GM21529 (cell line): Measurements from ENCODE around the gene CACHD1.
"Not testable (repeated sequence)": the region's sequence is repeated elsewhere in the genome, so short reads cannot be mapped to it uniquely, and the experiment has no call there.

Experiments
- ATAC-seq: cut with Tn5 transposase; IDR thresholded peaks from one replicate; pipeline ENCODE4 v1.9.1; 2021; ENCODE audit not compliant: unreplicated experiment

Gene CACHD1

DNA sequence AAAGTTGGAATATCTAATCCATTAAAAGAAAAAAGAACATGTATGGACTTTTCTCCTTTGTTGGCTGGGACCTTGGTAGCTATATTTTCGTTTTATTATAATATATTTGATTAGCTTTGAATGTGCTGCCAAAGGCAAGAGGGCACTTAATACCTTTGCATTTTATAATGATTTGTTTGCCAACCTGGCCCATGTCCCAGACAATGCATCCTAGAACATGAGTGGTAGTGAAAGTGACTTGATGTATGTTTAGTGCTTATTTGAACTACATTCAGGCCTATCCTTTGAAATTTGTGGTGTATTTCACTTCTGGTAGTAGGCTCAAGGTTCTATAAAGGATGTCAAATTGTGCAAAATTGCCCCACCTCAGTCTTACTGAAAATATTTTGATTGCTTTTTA, 25.9 kb downstream of the CACHD1 start:
- ATAC-seq, result no peak

DNA sequence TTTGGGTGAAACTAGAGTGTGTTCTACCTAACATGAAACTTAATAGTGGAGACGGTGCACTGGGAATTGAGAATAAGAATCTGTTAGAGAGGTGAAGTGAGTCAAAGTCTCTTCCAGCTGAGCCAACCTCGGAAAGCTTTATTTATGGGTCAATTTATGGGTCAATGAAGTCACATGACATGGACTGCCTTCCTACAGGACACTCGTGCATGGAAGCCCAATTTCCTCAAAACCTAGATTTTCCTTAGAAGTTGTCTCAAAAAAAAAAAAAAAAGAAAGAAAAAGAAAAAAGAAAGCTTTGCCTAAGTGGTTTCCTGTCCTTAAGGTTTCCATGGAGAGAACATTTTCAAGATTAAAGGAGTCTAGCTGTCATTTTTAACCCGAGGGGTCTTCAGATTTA, 26.7 kb downstream of the CACHD1 start:
- no peak for ATAC-seq

DNA sequence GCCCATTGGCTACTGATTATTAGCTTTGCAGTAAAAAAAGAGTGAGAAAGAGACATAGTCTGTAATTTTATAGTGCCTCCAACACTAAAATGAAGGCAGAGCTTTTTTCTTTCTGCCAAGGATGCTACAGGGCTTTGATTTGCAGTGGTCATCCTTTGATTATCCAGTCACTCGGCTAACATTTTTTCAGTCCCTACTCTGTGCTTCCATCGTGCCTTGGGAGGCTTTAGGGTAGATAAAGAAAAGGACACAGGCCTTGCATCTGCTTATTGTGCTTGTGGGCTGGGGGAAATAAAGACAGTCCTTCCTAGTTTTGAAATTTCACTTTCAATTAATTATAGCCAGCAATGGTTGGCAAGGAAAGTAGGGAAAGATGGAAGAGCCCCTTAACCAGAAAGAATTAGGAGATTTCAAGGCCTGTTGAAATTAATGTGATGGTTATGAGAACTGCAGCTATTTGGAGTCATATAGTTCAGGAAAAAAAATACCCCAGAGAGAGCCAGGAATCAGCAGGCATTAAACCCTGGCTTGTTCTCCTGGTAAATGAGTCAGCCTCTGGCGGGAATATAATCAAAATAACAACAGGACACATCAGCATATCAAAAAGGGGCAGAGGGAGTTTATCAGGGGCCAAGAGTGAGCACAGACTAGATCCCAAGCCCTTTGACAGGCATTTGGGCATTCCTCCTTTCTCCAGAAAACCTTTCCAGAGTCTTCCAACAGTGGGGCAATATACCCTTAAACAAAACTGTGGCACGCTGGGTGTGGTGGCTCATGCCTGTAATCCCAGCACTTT, 27.4 kb downstream of the CACHD1 start:
- no peak for ATAC-seq

DNA sequence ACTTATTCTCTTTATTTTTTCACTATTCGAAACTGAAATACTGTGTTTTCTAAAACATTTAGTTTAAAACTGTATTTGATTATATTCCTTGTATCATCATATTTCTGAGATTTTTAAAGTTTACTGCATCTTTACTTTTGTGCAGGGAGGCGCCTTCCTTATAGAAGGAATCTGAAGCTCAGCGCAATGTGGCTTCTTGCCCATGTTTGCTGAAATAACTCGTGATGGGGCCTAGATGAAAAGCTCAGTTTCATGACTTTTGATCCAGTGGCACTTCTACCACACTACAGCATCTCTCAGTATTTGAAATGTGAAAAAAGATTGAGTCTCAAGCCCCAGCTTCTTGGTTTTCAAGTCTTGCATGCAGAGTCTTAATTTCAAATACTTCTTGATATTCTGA, 28.4 kb downstream of the CACHD1 start:
- ATAC-seq, result no peak

DNA sequence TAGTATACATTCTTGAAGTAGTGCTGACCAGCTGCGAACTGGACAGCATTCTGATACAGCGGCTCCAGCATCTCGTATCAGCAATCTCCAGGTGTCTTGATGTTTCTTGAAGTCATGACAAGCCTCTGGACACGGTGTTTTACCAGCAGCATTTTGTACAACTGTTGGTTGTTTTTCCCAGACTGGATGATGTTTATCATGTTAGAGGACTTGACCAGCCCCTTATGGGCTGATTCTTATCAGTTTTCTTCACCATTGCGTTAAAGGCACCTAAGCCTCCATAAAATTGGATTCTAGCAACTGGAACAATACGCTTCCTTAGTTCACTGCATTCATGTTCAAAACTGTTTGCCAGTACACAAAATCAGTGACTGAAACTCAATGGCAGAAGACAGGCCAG, 29.1 kb downstream of the CACHD1 start:
- no peak for ATAC-seq

DNA sequence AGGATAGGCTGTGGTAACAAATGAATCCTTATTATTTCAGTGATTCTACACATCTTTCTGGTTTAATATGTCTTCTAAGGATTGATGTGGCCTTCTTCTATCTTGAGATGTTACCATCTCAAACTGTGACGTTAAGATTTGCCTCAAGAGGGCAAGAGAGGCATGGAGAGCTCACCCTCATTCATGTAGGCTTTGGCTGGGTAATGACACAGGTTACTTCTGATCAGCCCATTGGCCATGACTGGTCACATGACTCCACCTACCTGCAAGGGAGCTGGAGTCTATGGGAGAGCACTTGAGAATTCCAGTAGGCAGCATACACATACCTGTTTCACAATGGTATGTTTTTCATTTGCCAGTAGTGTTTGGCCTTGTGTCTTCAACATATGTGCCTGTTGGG, 30.0 kb downstream of the CACHD1 start:
- ATAC-seq, result no peak

DNA sequence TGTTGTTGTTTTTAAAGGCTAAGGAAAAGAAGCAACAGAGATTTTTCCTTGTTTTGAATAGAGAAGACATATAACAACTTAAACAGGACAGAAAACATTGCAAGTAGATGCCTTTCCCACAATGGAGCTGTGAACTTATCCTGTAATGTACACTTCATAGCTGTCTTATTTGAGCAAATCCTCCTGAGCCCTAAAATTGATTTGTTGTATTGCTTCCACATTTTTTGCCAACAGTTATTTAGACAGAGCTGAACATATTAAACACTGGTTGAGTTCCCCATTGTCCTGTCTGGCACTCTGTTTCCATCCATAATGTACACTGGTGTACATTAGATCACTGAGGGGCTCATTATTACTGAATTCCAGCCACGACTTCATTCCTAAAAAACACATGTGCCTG, 32.2 kb downstream of the CACHD1 start:
- no peak for ATAC-seq

DNA sequence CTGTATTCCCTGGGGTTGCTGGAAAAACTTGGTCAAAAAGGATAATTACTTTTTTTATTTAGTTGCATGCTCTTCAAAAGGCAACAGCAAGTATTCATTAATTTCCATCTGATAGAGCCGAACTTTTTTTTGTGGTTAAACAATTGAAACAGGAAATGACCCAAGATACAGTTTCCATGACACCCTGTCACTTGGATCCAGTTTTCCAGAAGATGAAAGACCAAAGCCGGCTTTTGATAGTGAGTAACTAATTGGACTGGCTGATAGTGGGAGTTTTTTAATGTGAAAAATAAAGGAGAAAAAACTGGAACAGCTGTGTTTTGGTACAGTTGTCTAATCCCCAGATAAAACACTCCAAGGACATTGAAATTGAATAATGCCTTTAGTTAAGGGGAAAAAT, 33.0 kb downstream of the CACHD1 start:
- ATAC-seq, result no peak

DNA sequence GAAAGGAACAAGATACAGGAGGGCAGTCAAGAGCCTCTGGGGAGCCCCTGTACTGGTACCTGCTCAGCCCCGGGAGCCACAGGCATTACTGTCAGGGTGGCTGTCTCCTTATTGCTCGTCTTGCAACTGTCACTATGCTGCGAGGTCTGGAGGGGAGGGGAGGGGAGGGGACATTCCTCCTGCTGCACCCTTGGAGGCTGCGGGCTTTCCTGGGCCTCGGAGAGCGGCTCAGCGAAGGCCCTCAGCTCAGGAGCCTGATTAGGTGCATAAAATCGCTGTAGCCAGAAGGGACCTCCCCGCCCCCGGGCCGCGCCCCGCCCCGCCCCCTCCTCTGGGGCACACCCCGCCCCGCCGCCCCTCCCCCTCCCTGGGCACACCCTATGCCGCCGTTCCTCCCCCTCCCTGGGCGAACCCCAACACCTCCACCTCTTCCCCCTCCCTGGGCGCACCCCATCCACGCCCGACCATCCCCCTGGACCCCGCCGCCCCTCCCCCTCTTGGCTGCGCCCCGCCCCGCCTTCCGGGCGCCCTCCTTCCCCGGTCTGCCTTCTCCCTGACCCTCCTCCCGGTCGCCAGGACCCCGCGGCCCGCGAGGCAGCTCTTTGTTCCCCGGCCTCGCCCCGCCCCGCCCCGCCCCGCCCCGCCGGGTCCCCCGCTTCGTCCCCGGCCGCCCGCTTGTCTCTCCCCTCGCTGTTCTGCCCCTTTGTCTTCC, 35.5 kb downstream of the CACHD1 start:
- ATAC-seq, result no peak

DNA sequence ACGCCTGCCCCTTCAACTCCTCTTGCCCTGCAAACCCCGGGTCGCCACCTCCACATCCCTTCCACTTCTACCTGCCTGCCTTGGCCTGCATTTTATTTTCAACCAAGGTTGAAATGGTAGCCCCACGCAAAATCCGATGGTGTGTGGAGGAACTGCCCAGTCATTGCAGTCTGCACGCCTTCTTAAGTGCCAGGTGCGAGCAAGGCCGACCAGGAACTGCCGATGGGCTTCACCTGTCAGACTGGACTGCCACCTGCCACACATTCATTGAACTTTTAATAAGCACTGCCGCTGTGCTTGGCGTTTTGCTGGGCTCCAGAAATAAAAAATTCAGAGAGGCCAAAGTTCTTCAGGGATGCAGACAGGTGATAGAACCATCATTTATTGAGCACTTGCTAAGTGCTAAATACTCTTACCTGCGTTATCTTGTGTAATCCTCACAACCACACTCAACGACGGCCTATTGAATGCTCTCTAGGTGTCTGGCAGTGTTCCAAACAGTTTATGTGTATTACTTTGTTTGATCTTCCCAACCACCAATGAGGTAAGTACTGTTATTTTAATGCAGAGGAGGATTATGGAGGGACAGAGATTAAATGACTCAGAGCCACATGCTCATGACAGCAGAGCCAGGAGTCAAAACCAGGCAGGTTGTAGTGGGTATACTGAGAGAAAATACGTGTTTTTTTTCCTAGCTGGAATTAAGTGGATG, 36.2 kb downstream of the CACHD1 start:
- ATAC-seq, result no peak

DNA sequence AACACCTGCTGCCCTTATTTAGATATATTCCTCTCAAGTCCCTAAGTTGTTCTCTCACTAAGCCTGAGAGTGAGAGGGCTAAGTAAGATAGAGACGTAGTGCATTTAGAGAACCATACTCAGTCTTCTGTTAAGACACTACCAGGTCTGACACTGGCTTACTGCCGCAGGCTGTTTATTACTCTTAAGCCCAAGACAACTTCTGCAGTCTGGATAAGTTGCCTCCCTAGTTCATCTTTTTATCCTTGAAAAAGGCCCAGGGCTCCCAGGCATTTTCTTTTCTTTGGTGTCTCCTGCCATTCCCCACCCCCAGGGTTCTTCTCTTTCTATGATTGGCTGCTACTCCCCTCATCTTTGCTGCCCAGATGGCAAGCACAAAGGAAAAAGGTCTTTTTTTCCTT, 38.7 kb downstream of the CACHD1 start:
- ATAC-seq, result no peak

DNA sequence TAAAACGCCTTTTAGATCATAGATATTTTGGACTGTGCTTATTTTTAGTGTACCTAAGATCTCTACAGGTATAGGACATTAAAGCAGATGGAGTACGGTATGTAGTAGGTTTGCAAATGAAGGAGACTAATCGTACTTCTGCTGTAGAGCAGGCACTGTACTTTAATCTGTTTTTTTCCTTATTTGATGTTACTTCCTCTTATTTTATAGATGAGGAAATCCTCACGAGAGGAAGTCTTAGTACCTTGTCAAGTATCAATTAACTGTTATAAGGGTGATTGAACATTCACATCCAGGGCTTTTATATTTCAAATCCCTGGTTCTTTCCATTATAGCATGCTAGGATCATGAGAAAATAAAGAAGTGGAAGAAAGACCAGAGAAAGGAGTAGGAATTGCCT, 41.1 kb downstream of the CACHD1 start:
- no peak for ATAC-seq

DNA sequence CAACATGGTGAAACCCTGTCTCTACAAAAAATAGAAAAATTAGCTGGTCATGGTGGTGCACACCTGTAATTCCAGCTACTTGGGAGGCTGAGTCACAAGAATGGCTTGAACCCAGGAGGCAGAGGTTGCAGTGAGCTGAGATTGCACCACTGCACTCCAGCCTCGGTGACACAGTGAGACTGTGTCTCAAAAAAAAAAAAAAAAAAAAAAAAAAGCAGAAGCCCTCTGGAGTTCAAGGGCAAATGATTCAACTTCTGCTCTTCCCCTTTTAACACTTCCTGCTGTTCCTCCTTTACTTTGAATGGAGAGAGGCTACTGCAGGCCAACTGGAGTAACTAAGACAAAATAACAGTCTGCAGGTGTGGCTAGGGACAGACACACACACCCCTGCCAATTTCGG, 42.3 kb downstream of the CACHD1 start:
- ATAC-seq, result not testable (repeated sequence)

DNA sequence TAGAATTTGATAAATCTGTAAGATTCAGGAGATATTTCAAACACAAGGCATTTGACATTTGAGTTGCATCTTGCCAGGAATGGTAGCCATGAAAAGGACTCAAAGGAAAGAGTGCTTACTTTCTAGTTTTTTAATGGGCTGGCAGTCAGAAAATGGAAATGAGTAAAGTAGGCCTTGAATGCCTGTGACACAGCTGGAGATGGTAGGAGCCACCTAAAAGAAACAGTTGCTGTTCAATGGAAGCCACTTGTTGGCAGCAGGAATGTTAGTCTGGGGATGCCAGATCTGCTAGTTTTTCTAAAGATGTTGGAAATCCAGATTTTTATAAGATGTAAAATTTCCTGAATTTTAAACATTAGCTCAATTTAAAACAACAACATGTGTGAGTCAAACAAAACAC, 43.6 kb downstream of the CACHD1 start:
- ATAC-seq, result no peak

DNA sequence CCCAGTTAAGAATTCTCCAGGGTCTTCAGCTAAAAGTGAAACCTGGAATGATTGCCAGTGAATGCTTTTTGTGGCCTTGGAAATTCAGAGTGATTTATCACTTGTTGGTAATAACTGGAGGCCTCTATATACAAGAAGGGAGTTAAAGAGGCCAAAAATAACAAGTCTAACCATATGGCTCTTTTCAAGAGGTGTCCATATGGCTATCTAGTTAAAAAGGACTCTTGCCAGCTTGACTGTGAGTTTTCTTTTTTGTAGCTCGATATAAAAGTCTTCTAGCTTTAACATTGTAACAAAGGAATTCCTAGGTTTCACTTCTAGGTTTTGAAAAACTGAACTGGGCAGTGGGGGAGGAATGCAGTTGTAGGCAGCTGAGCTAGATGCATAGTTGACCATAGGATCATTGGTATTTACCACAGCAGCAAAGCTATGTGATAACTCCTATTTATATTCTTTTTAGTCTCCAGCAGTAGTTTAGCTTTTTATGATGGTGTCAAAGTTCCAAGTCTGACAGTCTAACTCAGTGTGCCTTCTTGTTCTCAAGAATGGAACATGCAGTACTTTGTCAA, 44.4 kb downstream of the CACHD1 start:
- ATAC-seq, result no peak

DNA sequence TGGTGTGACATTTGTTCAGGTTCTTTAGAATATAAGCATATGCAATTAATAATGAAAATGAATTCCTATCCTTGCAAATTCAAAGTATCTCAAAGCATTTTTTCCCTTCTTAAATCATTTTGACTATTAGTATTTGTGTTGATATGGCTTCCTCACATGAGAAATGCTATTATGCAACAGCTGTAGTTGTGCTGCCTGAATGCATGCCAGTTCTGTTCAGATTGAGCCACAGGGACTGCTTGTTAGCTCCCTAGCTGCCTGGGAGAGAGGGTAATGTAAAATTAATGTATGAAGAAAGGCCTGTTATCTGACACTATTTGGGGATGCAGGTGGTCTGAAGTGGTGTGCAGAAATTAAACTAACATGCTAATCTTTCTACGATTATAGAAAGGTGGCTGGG, 45.5 kb downstream of the CACHD1 start:
- no peak for ATAC-seq

DNA sequence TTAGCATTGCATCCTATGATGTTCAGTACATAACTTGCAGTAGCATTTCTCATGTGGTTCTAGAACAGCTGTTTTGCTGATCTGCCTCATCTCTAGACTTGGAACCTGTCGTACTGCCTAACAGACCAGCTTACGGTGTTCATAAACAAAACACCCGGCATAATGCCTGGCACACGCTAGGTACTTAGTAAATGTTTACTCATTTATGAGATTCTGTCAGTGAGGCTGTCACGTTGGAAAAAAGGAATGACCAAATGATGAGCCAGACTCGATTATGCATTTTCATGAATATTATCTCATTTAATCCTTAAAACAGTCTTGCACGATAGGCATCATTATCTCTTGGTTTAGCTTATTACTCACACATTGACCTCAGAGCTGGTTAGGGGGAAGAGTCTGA, 46.4 kb downstream of the CACHD1 start:
- ATAC-seq, result no peak

DNA sequence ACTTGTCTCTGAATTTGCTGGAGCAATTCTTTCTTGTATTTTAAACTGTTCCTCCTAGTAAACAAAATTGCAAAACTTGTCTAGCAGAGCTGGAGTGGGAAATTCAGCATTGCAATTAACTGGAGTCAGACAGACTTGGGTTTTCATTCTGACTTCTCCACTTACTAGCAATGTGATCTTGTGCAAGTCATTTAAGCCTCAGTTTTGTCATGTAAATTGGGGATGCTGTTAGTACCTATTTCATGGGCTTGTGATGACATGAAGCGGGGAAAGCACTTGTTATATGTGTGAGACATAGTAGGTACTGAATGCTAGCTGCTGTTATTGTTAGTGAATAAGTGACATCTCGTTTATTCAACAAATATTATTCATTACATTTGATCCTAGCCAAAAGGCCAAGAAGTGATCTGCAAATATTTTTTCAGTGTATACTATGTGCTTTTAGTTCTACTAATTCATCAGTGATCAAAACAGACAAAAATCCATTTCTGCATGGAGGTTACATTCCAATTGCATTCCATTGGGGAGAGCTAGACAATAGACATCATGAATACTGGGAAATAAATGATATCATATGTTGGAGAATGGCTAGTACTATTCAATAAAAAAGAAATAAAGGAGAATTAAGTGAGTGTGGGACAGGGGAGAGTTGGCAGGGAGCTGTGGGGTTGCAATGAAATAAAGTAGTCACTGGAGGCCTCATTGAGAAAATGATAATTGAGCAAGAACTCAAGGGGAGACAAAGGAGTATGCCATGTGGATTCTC, 47.1 kb downstream of the CACHD1 start:
- no peak for ATAC-seq

DNA sequence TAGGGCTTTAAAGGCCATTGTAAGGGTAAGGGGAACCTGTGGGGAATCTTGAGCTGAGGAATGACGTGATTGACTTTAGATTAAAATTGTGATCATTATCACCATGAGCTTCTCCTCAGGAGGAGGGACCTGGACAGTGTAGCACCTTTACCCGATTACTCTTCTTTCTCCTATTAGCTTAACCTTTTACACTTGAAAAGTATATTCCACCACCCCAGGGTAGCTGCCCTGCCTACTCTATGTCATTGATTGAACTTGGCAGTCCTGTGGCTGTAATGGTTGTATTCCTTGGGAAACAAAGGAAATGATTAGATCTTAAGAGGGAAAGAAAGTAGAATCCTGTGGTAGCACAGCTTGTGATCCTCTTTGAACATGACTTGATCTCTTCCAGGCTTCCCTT, 47.7 kb downstream of the CACHD1 start:
- ATAC-seq, result no peak

DNA sequence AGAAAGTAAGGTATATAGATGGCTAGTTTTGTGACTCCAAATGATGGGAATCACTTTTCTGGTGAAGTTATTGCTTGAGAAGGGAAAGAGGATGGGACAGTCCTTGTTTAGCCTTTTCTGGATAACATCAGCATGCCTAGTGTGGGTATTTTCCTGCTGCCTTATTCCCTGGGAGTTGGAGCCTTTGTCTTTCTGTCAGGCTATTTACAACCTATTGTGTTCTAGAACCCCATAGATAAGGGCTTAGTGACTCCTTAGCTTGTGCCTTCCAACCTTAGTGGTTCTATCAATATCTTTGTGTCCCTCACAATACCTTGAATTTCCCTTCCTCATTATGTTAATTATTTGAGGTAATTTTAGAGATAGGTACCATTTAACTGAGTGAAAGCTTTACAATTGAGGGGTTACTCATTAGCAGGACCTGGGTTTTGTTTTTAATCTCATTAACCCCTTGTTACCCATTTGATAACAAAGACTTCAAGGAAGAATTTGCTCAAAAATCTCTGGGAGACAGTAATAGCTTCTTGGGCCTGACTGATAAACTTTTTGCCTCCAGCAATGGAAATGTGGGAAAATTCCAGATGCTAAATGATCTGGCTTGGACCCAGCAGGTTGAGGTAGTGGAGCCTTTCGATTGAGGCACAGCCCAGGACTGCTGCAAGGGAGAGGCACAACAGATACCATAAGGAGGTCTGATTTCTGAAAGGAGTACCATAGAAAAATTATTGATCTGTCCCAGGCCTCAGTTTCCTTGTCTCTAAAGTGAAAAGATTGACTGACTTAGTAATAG, 49.0 kb downstream of the CACHD1 start:
- no peak for ATAC-seq
